Fibroblast of the aortic adventitia (primary cell): ENCODE measurements around the gene CAMK4. TPM values are rescaled to one million over a fixed set of nuclear protein-coding genes. Genes with fewer than 3 reads are reported as not detected.
A peak's percentile ranks its signal among the peaks of the same experiment; 100 is the strongest.
"Not testable (repeated sequence)": the region's sequence is repeated elsewhere in the genome, so short reads cannot be mapped to it uniquely, and the experiment has no call there.

Source experiments
- DNase-seq: peaks from one replicate; pipeline ENCODE4 v3.0.0-alpha.2; 2010; ENCODE audit warnings: low read depth
- H3K4me3 ChIP-seq: 2 replicates; pipeline ENCODE4 v1.5.1; 2011; ENCODE audit warnings: low read depth, mild to moderate bottlenecking, control low read depth, low read length, moderate library complexity
- total RNA-seq: library from RNA; depleted of rRNA; stranded (reverse); fragments of >200 nt; gene quantifications from 2 replicates; pipeline ENCODE4 v1.2.3, GENCODE V29; 2012; ENCODE audit warnings: low replicate concordance
- TF ChIP-seq, protein P1 (sequence below): IDR thresholded peaks from 2 replicates; pipeline ENCODE4 v1.5.1; 2011; ENCODE audit warnings: mild to moderate bottlenecking, low read length, control low read depth, inconsistent platforms; ENCODE audit not compliant: insufficient read depth

Gene CAMK4
- total RNA-seq, 1 donor = 5.4 TPM

DNA sequence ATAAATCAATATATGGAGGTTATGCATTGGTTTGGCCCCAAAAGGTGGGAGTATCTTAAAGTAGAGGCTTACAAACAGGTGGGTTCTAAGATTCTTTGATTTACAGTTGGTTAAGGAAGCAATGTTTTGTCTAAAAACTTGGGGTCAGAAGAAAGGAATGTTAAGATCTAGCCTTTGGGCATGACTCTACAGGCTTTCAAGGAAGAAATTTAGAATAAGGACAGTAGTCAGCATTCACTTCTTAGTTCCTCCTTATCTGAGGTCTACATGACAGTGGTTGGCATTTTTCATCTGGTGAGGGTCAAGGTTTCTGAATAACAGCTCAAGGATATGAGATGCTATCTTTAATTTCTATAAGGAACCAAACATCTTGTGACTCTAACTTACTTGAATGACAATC lies 122.8 kb downstream of the CAMK4 start:
- no peak for DNase-seq
- TF ChIP-seq, protein P1, sequence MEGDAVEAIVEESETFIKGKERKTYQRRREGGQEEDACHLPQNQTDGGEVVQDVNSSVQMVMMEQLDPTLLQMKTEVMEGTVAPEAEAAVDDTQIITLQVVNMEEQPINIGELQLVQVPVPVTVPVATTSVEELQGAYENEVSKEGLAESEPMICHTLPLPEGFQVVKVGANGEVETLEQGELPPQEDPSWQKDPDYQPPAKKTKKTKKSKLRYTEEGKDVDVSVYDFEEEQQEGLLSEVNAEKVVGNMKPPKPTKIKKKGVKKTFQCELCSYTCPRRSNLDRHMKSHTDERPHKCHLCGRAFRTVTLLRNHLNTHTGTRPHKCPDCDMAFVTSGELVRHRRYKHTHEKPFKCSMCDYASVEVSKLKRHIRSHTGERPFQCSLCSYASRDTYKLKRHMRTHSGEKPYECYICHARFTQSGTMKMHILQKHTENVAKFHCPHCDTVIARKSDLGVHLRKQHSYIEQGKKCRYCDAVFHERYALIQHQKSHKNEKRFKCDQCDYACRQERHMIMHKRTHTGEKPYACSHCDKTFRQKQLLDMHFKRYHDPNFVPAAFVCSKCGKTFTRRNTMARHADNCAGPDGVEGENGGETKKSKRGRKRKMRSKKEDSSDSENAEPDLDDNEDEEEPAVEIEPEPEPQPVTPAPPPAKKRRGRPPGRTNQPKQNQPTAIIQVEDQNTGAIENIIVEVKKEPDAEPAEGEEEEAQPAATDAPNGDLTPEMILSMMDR = no peak

DNA sequence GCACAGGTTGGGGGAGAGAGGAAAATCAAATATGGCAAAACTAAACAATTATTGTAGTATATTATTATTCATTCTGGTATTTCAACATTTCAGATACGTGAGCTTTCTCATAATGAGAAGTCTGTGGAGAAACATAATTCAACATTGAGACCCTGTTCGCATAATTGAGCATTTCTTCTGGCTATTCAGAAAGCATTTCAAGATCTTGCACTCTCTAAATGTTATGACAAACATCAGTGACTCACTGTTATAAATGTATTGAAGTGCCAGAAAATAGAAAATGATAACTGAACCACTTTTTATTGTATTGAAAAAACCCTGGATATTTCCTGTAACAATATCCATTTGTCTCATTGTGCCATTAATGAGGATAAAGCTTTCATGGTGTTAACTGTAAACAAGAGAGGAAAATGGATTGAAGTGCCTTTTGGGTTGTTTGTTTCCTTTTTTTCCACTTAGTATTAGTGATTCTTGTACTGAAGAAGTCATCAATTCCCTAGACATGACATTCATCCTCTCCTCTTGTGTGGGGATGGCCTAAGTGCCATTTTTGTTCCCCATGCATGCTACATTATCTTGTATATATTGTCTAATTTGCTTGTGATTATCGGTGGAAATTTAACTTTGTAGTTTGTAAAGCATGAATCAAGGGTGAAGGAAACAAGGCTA lies 124.6 kb downstream of the CAMK4 start:
- DNase-seq = no peak
- no peak overlapping the region for H3K4me3 ChIP-seq
- TF ChIP-seq, protein P1 = no peak

More for the DNA sequence above, 122.8 kb downstream of the CAMK4 start:
- H3K4me3 ChIP-seq = no peak overlapping the region

DNA sequence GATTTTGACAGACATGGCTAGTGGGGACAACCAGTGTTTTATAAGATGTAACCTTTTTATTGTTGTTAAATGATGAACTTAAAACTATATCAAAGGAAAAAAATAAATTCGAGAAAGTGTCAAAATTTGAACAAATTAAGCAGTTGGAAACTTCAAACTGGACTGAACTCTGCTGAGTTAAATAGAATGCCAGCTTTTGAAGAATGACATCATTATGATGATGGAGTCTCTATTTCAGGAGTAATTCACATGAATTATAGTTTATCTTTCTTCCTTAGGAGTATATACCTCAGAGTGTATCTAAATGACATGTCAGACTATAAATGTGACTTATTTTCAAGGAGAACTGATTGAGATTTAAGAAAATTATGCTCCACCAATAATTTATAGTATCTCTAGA lies 125.2 kb downstream of the CAMK4 start:
- no peak overlapping the region for H3K4me3 ChIP-seq
- no peak for DNase-seq
- TF ChIP-seq, protein P1 = no peak

DNA sequence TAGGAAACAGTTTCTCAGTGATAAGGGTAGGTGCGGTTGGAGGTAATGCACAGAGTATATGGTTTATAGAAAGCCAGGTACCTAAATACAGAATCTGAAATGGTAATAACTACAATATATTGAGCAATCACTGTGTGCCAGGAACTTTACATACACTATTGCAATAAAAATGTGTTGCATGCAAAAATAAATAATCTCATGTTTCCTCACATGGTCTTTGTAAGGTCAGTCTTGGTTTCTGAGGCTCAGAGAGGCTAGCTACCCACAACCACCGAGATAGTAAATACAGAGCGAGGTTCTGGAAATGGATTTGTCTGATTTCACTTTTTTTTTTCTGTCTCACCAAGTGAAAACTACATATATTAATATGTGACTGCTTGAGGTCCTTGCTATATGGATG lies 128.9 kb downstream of the CAMK4 start:
- TF ChIP-seq, protein P1 = no peak
- no peak for DNase-seq
- H3K4me3 ChIP-seq = no peak overlapping the region

- not testable (repeated sequence) for H3K4me3 ChIP-seq, DNase-seq
Observed at GRCh38 chr5:111358726-111359125, 134.5 kb downstream of the CAMK4 start.

GRCh38 chr5:111360173-111360572 lies 136.0 kb downstream of the CAMK4 start:
- no peak overlapping the region for H3K4me3 ChIP-seq
- DNase-seq = no peak
- TF ChIP-seq, protein P1 = no peak

DNA sequence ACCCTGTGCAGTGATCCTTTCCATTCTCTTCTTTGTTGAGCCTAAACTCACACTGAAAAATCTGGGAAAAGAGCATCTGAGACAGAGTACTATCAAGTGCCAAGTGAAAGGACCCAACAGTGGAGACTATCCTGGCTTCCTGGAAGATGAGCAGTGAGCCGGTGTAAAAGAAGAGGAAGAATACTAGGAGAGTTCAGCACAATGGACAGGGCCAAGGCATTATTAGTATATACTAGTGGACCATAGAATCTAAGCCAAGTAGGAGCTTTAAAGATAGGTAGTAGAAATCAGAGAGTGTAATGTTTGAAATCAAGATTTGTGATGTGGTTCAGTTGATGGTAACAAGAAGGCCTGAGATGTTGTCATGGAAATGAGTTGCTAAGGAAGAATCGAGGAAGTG lies 140.8 kb downstream of the CAMK4 start:
- TF ChIP-seq, protein P1 = no peak
- H3K4me3 ChIP-seq = no peak overlapping the region
- peak; percentile 8 for DNase-seq
